ENCODE measurements around the gene TMEM14B.
A peak's percentile ranks its signal among the peaks of the same experiment; 100 is the strongest.
"Not testable (repeated sequence)": the region's sequence is repeated elsewhere in the genome, so short reads cannot be mapped to it uniquely, and the experiment has no call there.

Gene TMEM14B

GRCh38 chr6:10746915-10747250, 722 bp upstream of the TMEM14B start:
- DNase-seq (ENCODE audit: low read depth): no peak

- DNase-seq (ENCODE audit: low read depth): no peak
Measured at GRCh38 chr6:10749734-10750133, 2.1 kb downstream of the TMEM14B start.

DNA sequence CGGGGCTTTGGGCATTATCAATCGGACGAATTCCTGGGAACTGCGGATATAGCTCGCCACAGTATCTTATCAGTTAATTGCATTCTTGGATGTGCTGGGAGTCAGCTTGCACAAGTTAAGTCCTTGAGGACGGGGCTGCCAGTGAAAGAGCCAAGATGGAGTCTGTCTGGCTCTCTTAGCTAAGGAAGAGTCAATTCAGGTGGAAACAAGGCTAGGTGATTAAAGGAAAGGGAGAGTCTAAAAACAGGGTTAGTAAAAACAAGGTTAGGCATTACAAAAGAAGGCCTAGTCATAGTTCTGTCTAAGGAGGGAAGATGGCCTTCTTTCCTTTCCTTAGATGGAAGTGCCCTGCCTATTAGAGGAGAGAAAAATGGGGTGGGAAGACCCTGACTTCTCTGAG, 3.0 kb downstream of the TMEM14B start:
- DNase-seq (ENCODE audit: low read depth): not testable (repeated sequence)

DNA sequence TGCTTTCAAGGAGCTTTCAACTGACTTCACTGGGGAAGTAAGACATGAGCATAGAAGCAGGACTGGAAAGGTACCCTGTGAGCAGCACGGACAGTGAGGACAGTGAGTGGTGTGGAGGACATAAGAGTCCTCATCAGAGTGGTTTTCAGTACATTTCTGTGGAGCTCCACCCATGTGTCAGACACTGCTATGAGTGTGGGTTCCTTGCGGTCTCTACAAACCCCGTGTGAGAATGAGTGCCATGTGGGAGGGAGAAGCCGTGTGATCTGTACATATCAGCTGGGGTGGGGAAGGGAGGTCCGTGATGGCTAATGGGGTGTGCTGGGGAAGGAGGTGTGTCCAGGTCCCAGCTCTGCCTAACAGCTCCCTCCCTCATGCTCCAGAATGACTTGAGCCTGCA, 4.2 kb downstream of the TMEM14B start:
- DNase-seq (ENCODE audit: low read depth): not testable (repeated sequence)

DNA sequence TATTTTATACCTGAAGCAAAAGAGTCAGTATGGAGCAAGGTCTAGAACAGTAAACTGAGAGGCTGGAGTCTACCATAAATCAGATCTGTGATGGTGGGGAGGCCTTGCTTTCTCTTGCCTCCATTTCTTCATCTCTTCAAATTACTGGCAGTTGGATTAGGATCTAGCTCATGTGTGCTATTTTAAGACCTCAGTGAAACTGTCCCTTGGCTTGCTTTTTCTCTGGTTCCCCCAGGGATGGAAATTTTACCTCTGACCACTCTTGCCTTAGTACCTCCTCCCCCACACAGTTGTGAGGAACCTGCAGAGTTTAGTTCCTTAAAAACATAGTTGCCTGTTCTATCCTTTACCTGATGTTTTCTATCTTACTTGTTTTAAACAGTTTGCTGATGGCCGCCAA, 8.5 kb downstream of the TMEM14B start:
- no peak for DNase-seq (ENCODE audit: low read depth)

GRCh38 chr6:10759312-10759839, 11.8 kb downstream of the TMEM14B start:
- DNase-seq (ENCODE audit: low read depth): no peak

DNA sequence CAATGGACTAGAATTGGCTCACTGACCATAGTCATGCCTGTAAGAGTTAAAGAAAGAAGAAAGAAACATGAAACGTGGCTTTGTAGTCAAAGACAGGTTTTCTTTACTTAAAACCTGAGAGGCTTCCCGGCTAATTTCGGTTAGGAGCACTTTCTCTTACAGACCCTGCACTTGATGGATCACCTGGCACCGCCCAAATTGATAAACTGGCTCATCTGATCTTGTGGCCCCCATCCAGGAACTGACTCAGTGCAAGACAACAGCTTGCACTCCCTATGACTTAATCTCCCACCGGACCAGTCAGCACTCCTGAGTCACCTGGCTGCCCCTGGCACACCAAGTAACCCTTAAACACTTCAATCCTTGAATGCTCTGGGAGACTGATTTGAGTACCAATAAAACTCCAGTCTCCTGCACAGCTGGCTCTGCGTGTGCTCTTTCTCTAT, 12.3 kb downstream of the TMEM14B start:
- no peak for DNase-seq (ENCODE audit: low read depth)

DNA sequence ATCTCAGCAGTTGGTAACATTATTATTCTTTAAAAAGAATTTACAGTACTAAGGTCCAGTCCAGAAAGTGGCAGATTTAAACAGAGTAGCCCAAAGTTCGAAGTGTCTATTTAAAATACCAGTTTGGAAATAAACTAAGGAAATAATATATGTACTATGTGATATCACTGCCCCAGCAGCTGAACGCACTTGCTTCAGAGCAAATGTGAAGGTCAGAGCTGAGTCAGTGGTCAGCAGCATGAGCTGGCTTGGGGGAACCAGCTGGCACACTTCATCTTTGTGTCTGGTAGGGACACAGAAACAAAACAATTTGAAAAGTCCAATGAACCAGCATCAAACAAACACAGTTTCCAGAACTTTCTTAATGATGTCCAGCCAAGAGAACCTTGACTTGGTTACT, 15.4 kb downstream of the TMEM14B start:
- DNase-seq (ENCODE audit: low read depth): no peak

DNA sequence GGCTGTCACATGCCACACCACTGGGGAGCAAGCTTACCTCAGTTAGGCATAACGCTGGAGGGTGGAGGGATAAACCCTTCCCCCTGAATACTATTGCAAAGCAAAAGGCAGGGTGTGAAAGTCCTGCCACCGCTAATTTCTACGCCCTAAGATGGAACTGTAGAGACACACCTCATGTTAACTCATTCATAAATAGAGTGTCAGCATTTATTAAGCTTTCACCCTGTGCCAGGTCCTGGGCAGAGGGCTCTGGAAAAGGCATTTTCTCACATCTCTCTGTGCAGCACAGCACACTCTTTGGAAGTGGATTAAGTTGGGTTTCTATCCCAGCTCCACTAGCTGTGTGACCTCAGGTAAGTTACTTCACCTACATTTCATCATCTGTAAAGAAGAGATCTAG, 21.8 kb downstream of the TMEM14B start:
- DNase-seq (ENCODE audit: low read depth): no peak

GRCh38 chr6:10771371-10771894, 23.8 kb downstream of the TMEM14B start:
- DNase-seq (ENCODE audit: low read depth): no peak

GRCh38 chr6:10778230-10778629, 30.6 kb downstream of the TMEM14B start:
- DNase-seq (ENCODE audit: low read depth): no peak

- DNase-seq (ENCODE audit: low read depth): no peak
Measured at GRCh38 chr6:10779076-10779475, 31.5 kb downstream of the TMEM14B start.

GRCh38 chr6:10791673-10792072, 44.1 kb downstream of the TMEM14B start:
- DNase-seq (ENCODE audit: low read depth): no peak

DNA sequence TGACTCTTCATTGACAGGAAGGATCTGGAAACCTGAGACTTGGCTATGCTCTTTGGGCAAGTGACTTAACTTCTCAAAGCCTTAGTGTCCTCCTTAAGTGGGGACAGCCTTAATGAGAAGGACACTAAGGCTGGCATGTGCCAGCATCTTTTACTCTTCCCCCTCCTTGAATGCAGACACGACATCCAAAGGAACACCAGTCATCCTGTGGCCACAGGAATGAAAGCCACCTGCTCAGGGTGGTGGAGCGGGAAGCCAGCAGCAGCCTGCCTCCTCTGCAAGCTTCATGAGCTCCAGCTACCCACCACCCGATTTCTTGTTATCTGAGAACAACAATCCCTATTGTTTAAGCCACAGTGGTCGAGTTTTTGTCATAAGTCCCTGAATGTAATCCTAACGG, 44.5 kb downstream of the TMEM14B start:
- DNase-seq (ENCODE audit: low read depth): no peak

DNA sequence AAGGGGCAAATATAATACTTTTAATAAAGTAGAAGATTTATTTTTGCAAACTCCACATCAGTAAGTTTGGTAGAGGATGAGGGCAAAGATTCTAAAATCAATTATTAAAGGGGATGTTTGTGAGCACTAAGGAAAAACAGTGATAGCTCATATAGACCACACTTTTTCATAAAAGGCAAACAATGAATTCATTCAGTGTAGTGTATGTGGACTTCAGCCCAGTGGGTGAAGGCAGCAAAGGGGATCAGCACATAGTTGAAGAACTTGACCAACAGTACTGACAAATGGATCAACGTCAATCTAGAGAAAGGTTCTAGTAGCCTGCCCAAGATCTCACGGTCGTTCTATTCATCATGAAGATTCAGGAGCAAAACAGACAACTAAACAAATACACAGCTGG, 45.4 kb downstream of the TMEM14B start:
- no peak for DNase-seq (ENCODE audit: low read depth)

DNA sequence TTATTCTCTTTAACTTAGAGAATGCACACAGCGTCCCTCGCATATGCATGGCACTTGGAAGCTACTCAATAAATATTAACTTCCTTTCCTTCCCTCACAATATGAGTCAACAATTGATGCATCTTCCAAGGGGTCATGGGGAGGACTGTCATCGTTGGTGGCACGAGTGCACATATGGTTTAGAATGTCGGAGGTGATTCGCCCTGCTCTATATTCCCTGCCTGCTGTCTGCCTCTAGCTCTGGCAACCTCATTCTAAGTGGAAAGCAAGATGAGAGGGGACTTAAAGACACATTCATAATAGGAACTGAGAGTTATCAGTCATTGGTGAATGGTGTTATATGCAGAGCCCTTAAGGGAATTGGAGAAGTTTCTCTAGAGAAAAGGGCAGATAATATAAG, 46.1 kb downstream of the TMEM14B start:
- DNase-seq (ENCODE audit: low read depth): no peak

DNA sequence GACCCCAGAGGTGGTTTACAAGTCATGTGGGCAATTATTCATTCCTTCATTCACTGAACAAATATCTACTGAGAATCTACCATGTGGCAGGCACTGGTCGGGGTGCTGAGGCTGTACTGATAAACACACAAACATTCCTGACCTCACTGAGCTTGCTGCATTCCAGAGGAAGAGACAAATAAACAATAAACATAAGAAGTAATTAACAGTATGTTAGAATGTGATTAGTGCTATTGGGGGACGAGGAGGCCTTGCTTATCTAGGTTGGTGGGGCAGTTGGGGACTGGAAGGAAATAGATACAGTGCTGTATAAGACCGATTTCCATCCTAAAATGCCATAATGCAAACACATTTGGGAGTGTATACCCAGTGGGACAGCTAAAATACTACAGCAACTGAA, 46.6 kb downstream of the TMEM14B start:
- no peak for DNase-seq (ENCODE audit: low read depth)

GRCh38 chr6:10800810-10801209, 53.2 kb downstream of the TMEM14B start:
- DNase-seq (ENCODE audit: low read depth): no peak

DNA sequence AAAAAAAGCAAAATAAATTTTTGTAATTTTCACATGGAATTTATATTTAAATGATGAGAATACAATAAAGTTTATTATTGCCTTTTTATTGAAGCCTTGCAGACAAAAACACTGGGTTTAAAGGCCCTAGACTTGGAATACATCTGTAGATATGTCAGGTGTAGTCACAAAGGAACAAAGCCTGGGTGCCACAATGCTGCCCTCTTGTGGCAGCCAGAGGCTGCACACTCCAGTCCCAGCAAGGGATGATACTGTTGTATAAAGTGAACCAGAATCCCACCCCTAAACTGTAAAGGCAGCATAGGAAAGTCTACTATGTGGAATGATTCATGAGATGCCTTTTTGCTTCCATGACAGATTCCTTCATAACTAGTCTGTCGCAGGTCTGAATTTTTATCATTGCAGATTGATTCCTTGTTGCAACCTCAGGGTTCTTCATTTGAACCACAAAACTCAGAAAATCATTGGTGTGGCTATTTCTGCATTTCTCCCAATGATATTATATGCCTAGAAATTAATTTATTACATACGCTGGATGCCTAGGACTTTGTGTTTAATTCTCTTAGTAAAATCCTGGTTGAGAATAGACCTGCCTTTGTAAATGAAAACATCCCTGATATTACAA, 53.7 kb downstream of the TMEM14B start:
- peak; percentile 43 for DNase-seq (ENCODE audit: low read depth)
